AG09309 (cell line): ENCODE measurements around the gene TBC1D3H.
"Not testable (repeated sequence)": the region's sequence is repeated elsewhere in the genome, so short reads cannot be mapped to it uniquely, and the experiment has no call there.

Source experiments
- DNase-seq: peaks from one replicate; pipeline ENCODE4 v3.0.0-alpha.2; 2010; ENCODE audit warnings: low read depth
- H3K4me3 ChIP-seq: 2 replicates; pipeline ENCODE4 v1.5.1; 2011; ENCODE audit warnings: mild to moderate bottlenecking, low read depth, low read length, moderate library complexity; ENCODE audit not compliant: control insufficient read depth

TBC1D3H gene

GRCh38 chr17:36388385-36389245, at the start of gene TBC1D3H:
TSS of gene TBC1D3H (minus strand) at chr17:36388435. CDS start at chr17:36386895, 1,540 bp downstream.
- not testable (repeated sequence) for DNase-seq, H3K4me3 ChIP-seq

- H3K4me3 ChIP-seq, DNase-seq: not testable (repeated sequence)
Observed at GRCh38 chr17:36428891-36429290, 40.7 kb upstream of the TBC1D3H start.

- not testable (repeated sequence) for H3K4me3 ChIP-seq, DNase-seq
Observed at GRCh38 chr17:36415180-36415941, 27.1 kb upstream of the TBC1D3H start.

- DNase-seq, H3K4me3 ChIP-seq: not testable (repeated sequence)
Observed at GRCh38 chr17:36390943-36391645, 2.9 kb upstream of the TBC1D3H start.

GRCh38 chr17:36375938-36376337, 12.3 kb downstream of the TBC1D3H start:
- H3K4me3 ChIP-seq, DNase-seq: not testable (repeated sequence)

- not testable (repeated sequence) for DNase-seq
Observed at GRCh38 chr17:36362496-36362895, 25.7 kb downstream of the TBC1D3H start.

More at GRCh38 chr17:36362496-36362895, 25.7 kb downstream of the TBC1D3H start:
- H3K4me3 ChIP-seq: not testable (repeated sequence)
